GM12873 (cell line): ENCODE data around the gene DDIAS.

Source experiments
- TF ChIP-seq, protein P1 (sequence below): IDR thresholded peaks from 2 replicates; pipeline ENCODE4 v1.5.1; 2012; ENCODE audit warnings: low read depth, mild to moderate bottlenecking, moderate library complexity, low read length, control low read depth; ENCODE audit not compliant: insufficient read depth; ENCODE audit errors: missing control alignments

The DDIAS gene

DNA sequence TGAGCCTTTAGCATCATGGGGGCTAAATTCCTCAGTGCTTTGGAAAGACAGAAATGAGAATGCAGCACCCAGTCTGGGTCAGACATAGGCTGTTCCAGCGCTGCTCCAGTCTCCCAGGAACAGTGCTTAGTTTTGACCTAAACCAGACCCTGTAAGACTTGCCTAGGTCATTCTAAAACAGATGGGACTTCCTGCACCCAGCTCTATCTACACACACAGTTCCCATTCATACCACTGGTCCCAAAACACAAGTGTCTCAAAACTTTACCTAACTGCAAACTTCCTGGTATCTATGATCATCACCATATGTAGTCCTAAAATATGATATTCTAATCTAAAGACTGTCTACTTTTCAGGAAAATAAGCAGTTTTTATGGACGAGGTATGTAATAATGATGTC lies 39.2 kb upstream of the DDIAS start:
- TF ChIP-seq, protein P1, sequence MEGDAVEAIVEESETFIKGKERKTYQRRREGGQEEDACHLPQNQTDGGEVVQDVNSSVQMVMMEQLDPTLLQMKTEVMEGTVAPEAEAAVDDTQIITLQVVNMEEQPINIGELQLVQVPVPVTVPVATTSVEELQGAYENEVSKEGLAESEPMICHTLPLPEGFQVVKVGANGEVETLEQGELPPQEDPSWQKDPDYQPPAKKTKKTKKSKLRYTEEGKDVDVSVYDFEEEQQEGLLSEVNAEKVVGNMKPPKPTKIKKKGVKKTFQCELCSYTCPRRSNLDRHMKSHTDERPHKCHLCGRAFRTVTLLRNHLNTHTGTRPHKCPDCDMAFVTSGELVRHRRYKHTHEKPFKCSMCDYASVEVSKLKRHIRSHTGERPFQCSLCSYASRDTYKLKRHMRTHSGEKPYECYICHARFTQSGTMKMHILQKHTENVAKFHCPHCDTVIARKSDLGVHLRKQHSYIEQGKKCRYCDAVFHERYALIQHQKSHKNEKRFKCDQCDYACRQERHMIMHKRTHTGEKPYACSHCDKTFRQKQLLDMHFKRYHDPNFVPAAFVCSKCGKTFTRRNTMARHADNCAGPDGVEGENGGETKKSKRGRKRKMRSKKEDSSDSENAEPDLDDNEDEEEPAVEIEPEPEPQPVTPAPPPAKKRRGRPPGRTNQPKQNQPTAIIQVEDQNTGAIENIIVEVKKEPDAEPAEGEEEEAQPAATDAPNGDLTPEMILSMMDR, result no peak

GRCh38 chr11:82863209-82863608 lies 38.3 kb upstream of the DDIAS start:
- TF ChIP-seq, protein P1, result no peak

DNA sequence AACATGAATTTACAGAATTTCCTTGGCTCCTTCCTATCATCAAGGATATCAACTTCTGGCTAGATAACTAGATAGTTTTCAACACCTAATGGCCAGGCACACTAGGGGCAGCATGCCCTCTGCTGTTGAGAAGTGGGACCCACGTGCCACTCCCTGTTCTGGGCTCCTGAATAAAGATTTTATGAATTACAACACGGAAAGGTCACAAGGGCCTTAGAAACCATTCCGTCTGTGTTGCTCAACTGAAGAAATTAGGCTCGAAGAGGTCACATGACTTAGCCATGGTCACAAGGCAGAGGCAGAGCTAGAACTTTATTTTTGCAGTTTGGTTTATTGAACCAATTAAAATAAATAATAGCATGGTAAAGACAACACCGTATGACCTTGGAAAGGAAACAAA lies 37.3 kb upstream of the DDIAS start:
- TF ChIP-seq, protein P1, result peak; percentile 65

GRCh38 chr11:82865841-82866240 lies 35.7 kb upstream of the DDIAS start:
- TF ChIP-seq, protein P1, result no peak

DNA sequence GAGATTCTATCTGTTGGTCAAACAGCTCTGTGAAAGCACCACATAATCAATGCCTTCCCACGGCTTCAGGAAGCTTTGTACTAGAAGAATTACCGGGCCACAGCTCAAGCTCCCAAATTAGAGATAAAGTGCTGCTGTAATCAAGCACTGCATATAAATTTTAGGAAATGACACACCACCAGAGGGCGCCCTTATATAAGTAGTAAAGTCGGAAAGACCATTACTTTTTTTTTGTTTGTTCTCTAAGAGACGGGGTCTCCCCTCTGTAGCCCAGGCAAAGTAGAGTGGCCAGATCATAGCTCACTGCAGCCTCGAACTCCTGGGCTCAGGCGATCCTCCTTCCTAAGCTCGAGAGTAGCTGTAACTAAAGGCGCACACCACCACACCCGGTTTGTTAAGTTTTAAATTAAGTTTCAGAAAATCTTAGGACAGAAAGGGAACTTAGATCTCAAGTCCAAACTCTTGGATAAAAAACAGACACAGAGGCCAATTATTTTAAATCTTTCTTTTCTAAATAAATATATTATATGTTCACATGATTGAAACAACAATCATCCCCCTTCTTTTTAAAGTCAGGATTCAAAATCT lies 33.9 kb upstream of the DDIAS start:
- TF ChIP-seq, protein P1, result peak; percentile 62

GRCh38 chr11:82869657-82870056 lies 31.9 kb upstream of the DDIAS start:
- TF ChIP-seq, protein P1, result no peak

DNA sequence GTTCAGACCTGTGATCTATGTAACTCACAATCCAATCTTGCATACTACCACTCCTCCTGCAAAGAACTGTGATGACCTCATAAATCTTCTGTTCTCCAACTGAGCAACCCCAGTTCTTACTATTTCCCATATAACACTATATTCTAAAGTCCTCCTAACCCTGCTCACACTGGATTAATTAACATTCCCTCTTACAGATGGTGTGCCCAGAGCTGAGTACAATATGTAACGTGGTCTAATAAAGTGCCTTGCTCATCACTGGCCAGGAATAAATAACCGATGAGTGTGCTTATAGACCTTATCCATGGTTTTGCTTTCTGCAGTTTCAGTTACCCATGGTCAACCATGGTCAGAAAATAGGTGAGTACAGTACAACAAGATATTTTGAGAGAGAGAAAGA lies 29.9 kb upstream of the DDIAS start:
- TF ChIP-seq, protein P1, result no peak
